DOHH2 (cell line): ENCODE results near the gene RASAL2.

Experiments used
- H3F3A ChIP-seq: fragments of 200-600 bp; sonication (generic), shearing (Covaris generic); 2 replicates; pipeline ENCODE4 v1.6.0; 2016; ENCODE audit warnings: antibody characterized with exemption, mild to moderate bottlenecking; ENCODE audit not compliant: control insufficient read depth, insufficient read depth
- H3K27ac ChIP-seq: fragments of 200-600 bp; sonication (generic); 2 replicates; pipeline ENCODE4 v1.5.1; 2014; ENCODE audit warnings: low read depth, mild to moderate bottlenecking, low read length, moderate library complexity
- H3K27me3 ChIP-seq: fragments of 200-600 bp; sonication (generic); 2 replicates; pipeline ENCODE4 v1.6.1; 2014; ENCODE audit warnings: mild to moderate bottlenecking, low read length, mixed read lengths; ENCODE audit not compliant: control insufficient read depth
- H3K36me3 ChIP-seq: fragments of 200-600 bp; sonication (generic); 2 replicates; pipeline ENCODE4 v1.6.1; 2014; ENCODE audit warnings: mild to moderate bottlenecking, low read length, moderate library complexity, mixed read lengths; ENCODE audit not compliant: control insufficient read depth
- H3K4me1 ChIP-seq: fragments of 200-600 bp; sonication (generic); 2 replicates; pipeline ENCODE4 v1.6.1; 2014; ENCODE audit warnings: mild to moderate bottlenecking, low read length, mixed read lengths; ENCODE audit not compliant: control insufficient read depth
- H3K4me2 ChIP-seq: fragments of 200-600 bp; sonication (generic); 2 replicates; pipeline ENCODE4 v1.6.0; 2014; ENCODE audit warnings: mild to moderate bottlenecking, low read length, moderate library complexity
- H3K4me3 ChIP-seq: fragments of 200-600 bp; sonication (generic); 2 replicates; pipeline ENCODE4 v1.5.1; 2014; ENCODE audit warnings: mild to moderate bottlenecking, low read length, mixed read lengths
- H3K79me2 ChIP-seq: fragments of 200-600 bp; sonication (generic); 2 replicates; pipeline ENCODE4 v1.6.1; 2014; ENCODE audit warnings: mild to moderate bottlenecking, low read length, mixed read lengths; ENCODE audit not compliant: control insufficient read depth
- H3K9me2 ChIP-seq: fragments of 200-600 bp; sonication (generic); replicated peaks from 2 replicates; pipeline ENCODE4 v1.6.1; 2014; ENCODE audit warnings: mild to moderate bottlenecking, low read length, mixed read lengths; ENCODE audit not compliant: control insufficient read depth
- H3K9me3 ChIP-seq: fragments of 200-600 bp; sonication (generic); 2 replicates; pipeline ENCODE4 v1.6.1; 2014; ENCODE audit warnings: antibody characterized with exemption, low read length, mixed read lengths; ENCODE audit not compliant: control insufficient read depth, insufficient read depth
- H4K20me1 ChIP-seq: fragments of 200-600 bp; sonication (generic); 2 replicates; pipeline ENCODE4 v1.6.0; 2014; ENCODE audit warnings: low read depth, mild to moderate bottlenecking, antibody characterized with exemption, low read length, moderate library complexity; ENCODE audit not compliant: control insufficient read depth, insufficient read depth
- CTCF ChIP-seq: fragments of 200-600 bp; sonication (generic); IDR thresholded peaks from one replicate; pipeline ENCODE4 v1.5.1; 2014; ENCODE audit warnings: antibody characterized with exemption, mild to moderate bottlenecking, low read depth, low read length; ENCODE audit not compliant: poor library complexity, severe bottlenecking
- EZH2phosphoT487 ChIP-seq: fragments of 200-600 bp; sonication (generic); IDR thresholded peaks from 2 replicates; pipeline ENCODE4 v1.6.1; 2017; ENCODE audit warnings: borderline replicate concordance, mild to moderate bottlenecking, antibody characterized with exemption, low read length, moderate library complexity, mixed read lengths

RASAL2 gene

GRCh38 chr1:178126741-178127185, 32.9 kb downstream of the RASAL2 start:
- Histone ChIP-seq H3K9me3 (no peaks in the 10 kb centered on the region), H3K27me3 (0 out of 2 replicates have a peak, but pooled peaks cover 5% of the 10 kb centered on the region), H3K4me3 (no peak overlapping the region), H3K27ac (no peak overlapping the region), H3K4me2 (no peak overlapping the region), H3K9me2 (no peaks in the 10 kb centered on the region), H3K4me1 (no peaks in the 10 kb centered on the region), H3K79me2 (no peaks in the 10 kb centered on the region), H3F3A (no peaks in the 10 kb centered on the region), H4K20me1 (no peaks in the 10 kb centered on the region), H3K36me3 (no peaks in the 10 kb centered on the region)
- TF ChIP-seq EZH2phosphoT487: no peak
- no peak for TF ChIP-seq CTCF

- TF ChIP-seq CTCF (no peak), EZH2phosphoT487 (no peak)
- Histone ChIP-seq H3K4me1 (no peaks in the 10 kb centered on the region), H3F3A (no peaks in the 10 kb centered on the region), H4K20me1 (no peaks in the 10 kb centered on the region), H3K27ac (no peak overlapping the region), H3K9me2 (no peaks in the 10 kb centered on the region), H3K9me3 (no peaks in the 10 kb centered on the region), H3K4me2 (no peak overlapping the region), H3K36me3 (no peaks in the 10 kb centered on the region), H3K27me3 (0 out of 2 replicates have a peak, but pooled peaks cover 3% of the 10 kb centered on the region), H3K4me3 (no peak overlapping the region), H3K79me2 (no peaks in the 10 kb centered on the region)
Measured at GRCh38 chr1:178127482-178128191, 33.7 kb downstream of the RASAL2 start.

GRCh38 chr1:178133239-178133989, 39.5 kb downstream of the RASAL2 start:
- H3K27me3 ChIP-seq: no peaks in the 10 kb centered on the region; the same call in 1 of the 2 replicates
- H3K9me3 ChIP-seq: no peaks in the 10 kb centered on the region
- no peaks in the 10 kb centered on the region for H3K36me3 ChIP-seq
- H3K4me1 ChIP-seq: no peaks in the 10 kb centered on the region
- no peak overlapping the region for H3K4me2 ChIP-seq
- H3K9me2 ChIP-seq: no peaks in the 10 kb centered on the region
- H3F3A ChIP-seq: no peaks in the 10 kb centered on the region
- H3K79me2 ChIP-seq: no peaks in the 10 kb centered on the region
- TF ChIP-seq EZH2phosphoT487 (no peak), CTCF (no peak)
- H4K20me1 ChIP-seq: no peaks in the 10 kb centered on the region
- H3K4me3 ChIP-seq: no peak overlapping the region
- H3K27ac ChIP-seq: no peak overlapping the region
